ENCODE results near the gene DMC1.
A peak's percentile ranks its signal among the peaks of the same experiment; 100 is the strongest.

Gene DMC1

GRCh38 chr22:38566726-38567504, 3.1 kb downstream of the DMC1 start:
- no peak for DNase-seq (ENCODE audit: low spot score)

GRCh38 chr22:38565441-38565840, 4.5 kb downstream of the DMC1 start:
- DNase-seq (ENCODE audit: low spot score) = no peak

- peak; percentile 15 for DNase-seq (ENCODE audit: low spot score)
These were observed 5.3 kb downstream of the DMC1 start for GRCh38 chr22:38564669-38565068.

- peak; percentile 41 for DNase-seq (ENCODE audit: low spot score)
These were observed 15.7 kb downstream of the DMC1 start for GRCh38 chr22:38554281-38554680.

- no peak for DNase-seq (ENCODE audit: low spot score)
These were observed 20.7 kb downstream of the DMC1 start for GRCh38 chr22:38549101-38549894.

GRCh38 chr22:38540701-38541100, 29.3 kb downstream of the DMC1 start:
- DNase-seq (ENCODE audit: low spot score) = no peak

GRCh38 chr22:38531251-38531938, 38.6 kb downstream of the DMC1 start:
- DNase-seq (ENCODE audit: low spot score) = no peak

- DNase-seq (ENCODE audit: low spot score) = no peak
These were observed 45.6 kb downstream of the DMC1 start for GRCh38 chr22:38524429-38524828.

GRCh38 chr22:38523479-38523878, 46.5 kb downstream of the DMC1 start:
- no peak for DNase-seq (ENCODE audit: low spot score)

GRCh38 chr22:38523029-38523428, 47.0 kb downstream of the DMC1 start:
- DNase-seq (ENCODE audit: low spot score) = no peak

GRCh38 chr22:38519453-38520250, 50.3 kb downstream of the DMC1 start:
- no peak for DNase-seq (ENCODE audit: low spot score)

- DNase-seq (ENCODE audit: low spot score) = no peak
These were observed 51.4 kb downstream of the DMC1 start for GRCh38 chr22:38518620-38519019.

- DNase-seq (ENCODE audit: low spot score) = no peak
These were observed 56.9 kb downstream of the DMC1 start for GRCh38 chr22:38513063-38513462.

- DNase-seq (ENCODE audit: low spot score) = no peak
These were observed 59.5 kb downstream of the DMC1 start for GRCh38 chr22:38510416-38510970.

GRCh38 chr22:38506118-38506962, 63.6 kb downstream of the DMC1 start, which contains the start of gene DDX17:
Gene DDX17, minus strand, starts transcription at chr22:38506311.
- peak; percentile 95 for DNase-seq (ENCODE audit: low spot score)

GRCh38 chr22:38505541-38506117, 64.4 kb downstream of the DMC1 start:
- peak; percentile 85 for DNase-seq (ENCODE audit: low spot score)

- peak; percentile 46 for DNase-seq (ENCODE audit: low spot score)
These were observed 65.0 kb downstream of the DMC1 start for GRCh38 chr22:38504731-38505540.

- DNase-seq (ENCODE audit: low spot score) = no peak
These were observed 67.0 kb downstream of the DMC1 start for GRCh38 chr22:38503021-38503420.

Data from AG08396 (cell line).